Measurements from ENCODE around the gene ADAMTS8. TPM values are rescaled to one million over a fixed set of nuclear protein-coding genes. Genes with fewer than 3 reads are reported as not detected.

Gene ADAMTS8
- total RNA-seq (ENCODE audit: low replicate concordance): 0.10 and 4.8 TPM in 2 replicates
- long read RNA-seq: 0 reads

DNA sequence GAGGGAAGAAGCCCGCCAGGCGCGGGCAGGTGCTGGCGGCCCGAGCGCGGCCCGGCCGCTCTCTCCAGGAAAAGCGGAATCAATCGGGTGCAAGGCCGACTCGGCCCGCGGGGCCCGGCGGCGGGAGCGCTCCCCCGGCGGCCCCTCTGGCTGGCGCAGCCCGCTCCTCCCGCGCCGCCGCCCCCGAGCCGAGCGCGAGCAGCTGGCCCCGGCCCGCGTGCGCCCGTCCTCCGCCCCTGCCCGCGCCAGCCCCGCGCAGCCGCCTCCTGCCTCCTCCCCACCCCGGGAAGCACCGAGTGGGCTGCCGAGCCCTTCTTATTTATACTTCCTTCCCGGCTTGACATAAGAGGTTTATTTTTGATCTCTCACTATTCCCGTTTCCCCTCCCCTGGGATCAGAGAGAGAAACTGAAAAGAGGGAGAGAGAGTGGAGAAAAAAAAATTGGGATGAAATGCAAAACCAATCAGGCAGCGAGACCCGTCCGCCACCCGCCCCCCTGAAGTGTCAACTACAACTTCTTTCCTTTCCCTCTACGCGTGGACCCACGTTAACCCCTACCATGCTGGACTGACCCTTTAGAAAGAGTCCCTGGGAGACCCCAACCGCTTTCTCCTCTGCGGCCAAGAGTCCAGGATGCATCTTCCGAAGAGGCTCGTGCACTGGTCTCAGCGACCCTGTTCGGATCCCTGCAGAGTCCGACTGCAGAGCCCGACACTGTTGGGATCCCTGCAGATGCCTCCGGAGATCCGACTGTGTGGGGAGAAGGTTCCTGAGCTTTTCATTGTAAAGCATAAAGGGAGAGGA, at the start of gene ADAMTS8:
ADAMTS8 (minus strand) TSS at position 294 of the 804 bp plus-strand sequence. CDS start 323 bp downstream, outside the sequence.
- no peaks in the 10 kb centered on the region for H3K36me3 Mint-ChIP-seq
- H3K4me3 Mint-ChIP-seq: peak within 1 kb of the TSS; percentile 85
- peak within 1 kb of the TSS; percentile 18 for H3K27ac Mint-ChIP-seq
- no peaks in the 10 kb centered on the region for H3K9me3 Mint-ChIP-seq
- H3K27me3 Mint-ChIP-seq: peaks cover 66% of the 10 kb centered on the region
- DNase-seq (ENCODE audit: extremely low spot score, unreplicated experiment): no peak
- no peak for TF ChIP-seq CTCF (conservative IDR thresholded peaks at IDR 0.05)
- peaks cover 13% of the 10 kb centered on the region for H3K4me1 Mint-ChIP-seq (ENCODE audit: unreplicated experiment)

- peak overlapping the region; percentile 24 for H3K4me3 Mint-ChIP-seq
- no peak for TF ChIP-seq CTCF (conservative IDR thresholded peaks at IDR 0.05)
- H3K9me3 Mint-ChIP-seq: no peaks in the 10 kb centered on the region
- DNase-seq (ENCODE audit: extremely low spot score, unreplicated experiment): no peak
- peaks cover 5% of the 10 kb centered on the region for H3K4me1 Mint-ChIP-seq (ENCODE audit: unreplicated experiment)
- no peaks in the 10 kb centered on the region for H3K36me3 Mint-ChIP-seq
- H3K27ac Mint-ChIP-seq: peak overlapping the region; percentile 26
- H3K27me3 Mint-ChIP-seq: peaks cover 9% of the 10 kb centered on the region
Measured at GRCh38 chr11:130477586-130478203, 49.3 kb upstream of the ADAMTS8 start.

DNA sequence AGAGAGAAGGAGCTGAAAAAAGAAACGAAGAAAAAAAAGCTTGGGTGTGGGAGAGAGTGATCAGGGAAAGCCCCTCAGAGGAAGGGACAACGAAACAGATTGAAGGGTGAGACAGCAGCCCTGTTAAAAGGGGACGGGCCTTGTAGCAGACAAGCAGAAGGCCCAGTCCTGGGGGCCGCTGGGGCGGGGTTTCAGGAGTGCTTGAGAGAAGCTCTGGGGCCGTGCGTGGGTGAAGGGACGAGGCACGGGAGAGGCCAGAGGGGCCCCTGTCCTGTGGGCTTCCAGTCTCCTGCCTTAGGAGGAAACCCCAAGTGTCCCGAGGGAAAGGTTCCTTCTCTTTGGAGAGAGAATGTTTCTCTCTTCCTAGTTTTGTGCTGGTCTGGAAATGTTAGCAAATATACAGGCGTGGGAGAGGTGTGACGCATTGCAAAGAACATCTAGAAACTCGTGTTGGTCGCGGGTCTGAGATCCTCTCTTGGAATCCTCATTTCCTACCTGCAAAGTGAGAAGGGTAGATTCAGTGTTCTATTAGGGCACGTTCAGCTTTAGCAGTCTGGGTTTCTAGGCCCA, 48.6 kb upstream of the ADAMTS8 start:
- peak overlapping the region; percentile 26 for H3K27ac Mint-ChIP-seq
- no peak for DNase-seq (ENCODE audit: extremely low spot score, unreplicated experiment)

DNA sequence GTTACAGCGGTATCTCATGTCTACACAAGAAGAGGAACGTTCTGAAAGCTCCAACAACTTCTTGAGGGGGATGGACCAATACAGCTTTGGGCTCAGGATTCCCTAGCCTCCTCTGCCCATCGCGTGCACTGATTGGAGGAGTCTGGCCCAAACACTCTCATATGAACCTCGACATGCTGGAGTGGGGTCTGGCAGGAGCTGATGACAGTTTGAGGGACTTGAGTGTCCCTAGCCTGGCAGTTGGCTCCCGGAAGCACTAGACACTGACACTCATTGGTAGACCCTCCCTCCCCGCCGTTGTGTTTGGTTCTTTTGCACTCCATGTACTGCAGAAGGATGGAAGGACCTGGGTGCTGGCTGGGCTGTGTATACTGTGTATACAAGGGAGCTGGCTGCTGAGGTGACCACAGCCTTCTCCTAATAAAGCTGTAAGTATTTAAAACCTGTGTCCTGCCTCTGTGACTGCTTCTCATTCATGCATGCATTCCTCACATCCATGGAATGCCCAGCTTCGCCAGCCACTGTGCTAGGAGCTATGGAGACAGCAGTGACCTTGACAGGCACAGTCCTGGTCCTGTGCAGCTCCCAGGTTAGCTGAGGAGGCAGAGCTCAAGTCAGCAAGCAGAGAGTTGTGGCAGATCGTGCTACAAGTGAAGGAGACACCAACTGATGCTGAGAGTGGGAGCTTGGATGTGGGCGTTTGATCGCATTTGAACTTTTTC, 48.0 kb upstream of the ADAMTS8 start:
- TF ChIP-seq CTCF (conservative IDR thresholded peaks at IDR 0.05): no peak
- no peak overlapping the region for H3K27ac Mint-ChIP-seq

More for the DNA sequence above, 48.6 kb upstream of the ADAMTS8 start:
- H3K4me1 Mint-ChIP-seq (ENCODE audit: unreplicated experiment): peaks cover 5% of the 10 kb centered on the region
- no peaks in the 10 kb centered on the region for H3K9me3 Mint-ChIP-seq
- H3K36me3 Mint-ChIP-seq: no peaks in the 10 kb centered on the region
- no peak for TF ChIP-seq CTCF (conservative IDR thresholded peaks at IDR 0.05)
- peaks cover 9% of the 10 kb centered on the region for H3K27me3 Mint-ChIP-seq
- H3K4me3 Mint-ChIP-seq: no peak overlapping the region

DNA sequence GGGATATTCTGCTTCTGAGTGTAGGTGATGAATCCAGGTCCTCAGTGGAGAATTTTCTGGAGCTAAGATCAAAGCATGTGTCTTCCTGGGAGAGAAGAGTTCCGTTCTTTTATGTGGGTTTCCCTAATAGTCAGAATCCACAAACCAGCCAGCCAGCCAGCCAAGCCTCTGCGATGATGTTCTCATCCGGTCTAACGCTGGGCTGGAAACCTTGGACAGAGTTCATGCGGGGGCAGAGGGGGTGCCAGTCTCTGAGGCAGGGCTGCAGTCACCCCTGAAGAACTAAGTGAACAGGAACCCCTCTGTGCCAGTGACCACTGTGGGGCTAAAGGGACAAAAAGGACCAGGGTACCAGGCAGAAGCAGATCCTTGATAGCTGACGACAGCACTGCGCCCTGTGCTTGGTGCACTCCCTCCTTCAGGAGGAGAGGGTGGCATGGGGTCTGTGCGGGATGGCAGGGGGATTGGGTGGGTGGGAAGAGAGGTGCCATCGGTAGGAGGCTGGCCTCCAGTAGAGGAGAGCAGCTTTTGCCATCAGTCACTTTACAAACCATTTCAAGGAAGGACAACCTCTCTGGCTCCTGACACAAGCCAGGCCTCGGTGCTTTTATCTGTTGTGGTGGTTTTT, 47.1 kb upstream of the ADAMTS8 start:
- Mint-ChIP-seq H3K4me3 (no peak overlapping the region), H3K27ac (no peak overlapping the region), H3K9me3 (no peaks in the 10 kb centered on the region), H3K36me3 (no peaks in the 10 kb centered on the region), H3K27me3 (peaks cover 9% of the 10 kb centered on the region), H3K4me1 (ENCODE audit: unreplicated experiment) (peaks cover 5% of the 10 kb centered on the region)
- no peak for DNase-seq (ENCODE audit: extremely low spot score, unreplicated experiment)
- TF ChIP-seq CTCF (conservative IDR thresholded peaks at IDR 0.05): no peak

More for the DNA sequence above, 48.0 kb upstream of the ADAMTS8 start:
- Mint-ChIP-seq H3K4me3 (no peak overlapping the region), H3K27me3 (peaks cover 9% of the 10 kb centered on the region), H3K9me3 (no peaks in the 10 kb centered on the region), H3K4me1 (ENCODE audit: unreplicated experiment) (peaks cover 5% of the 10 kb centered on the region), H3K36me3 (no peaks in the 10 kb centered on the region)
- DNase-seq (ENCODE audit: extremely low spot score, unreplicated experiment): no peak

All from type B pancreatic cell (in vitro differentiated cells).